Effector memory CD4-positive, alpha-beta T cell (primary cell): Measurements from ENCODE around the gene TLK1.

Experiments used
- DNase-seq, 3 donors: peaks; one replicate each; pipeline ENCODE4 v3.0.0-alpha.2; 2020
- H3K27ac ChIP-seq: 2 replicates; pipeline ENCODE4 v1.7.0; 2013; ENCODE audit warnings: mild to moderate bottlenecking, low read length, moderate library complexity; ENCODE audit not compliant: insufficient read depth, poor library complexity, severe bottlenecking
- H3K27me3 ChIP-seq: replicated peaks from 2 replicates; pipeline ENCODE4 v1.7.0; 2013; ENCODE audit warnings: mild to moderate bottlenecking, low read length; ENCODE audit not compliant: insufficient read depth, control insufficient read depth, poor library complexity, severe bottlenecking
- H3K36me3 ChIP-seq: 2 replicates; pipeline ENCODE4 v1.7.0; 2013; ENCODE audit warnings: mild to moderate bottlenecking, low read length, moderate library complexity; ENCODE audit not compliant: control insufficient read depth, insufficient read depth
- H3K4me1 ChIP-seq: 2 replicates; pipeline ENCODE4 v1.7.0; 2013; ENCODE audit warnings: low read length, mild to moderate bottlenecking; ENCODE audit not compliant: control insufficient read depth, insufficient read depth, poor library complexity, severe bottlenecking
- H3K4me3 ChIP-seq: 2 replicates; pipeline ENCODE4 v1.7.0; 2013; ENCODE audit warnings: low read length, low read depth, mild to moderate bottlenecking; ENCODE audit not compliant: insufficient read depth, poor library complexity, severe bottlenecking
- H3K9me3 ChIP-seq: 2 replicates; pipeline ENCODE4 v1.7.0; 2013; ENCODE audit warnings: mild to moderate bottlenecking, low read length, moderate library complexity; ENCODE audit not compliant: control insufficient read depth

The TLK1 gene

DNA sequence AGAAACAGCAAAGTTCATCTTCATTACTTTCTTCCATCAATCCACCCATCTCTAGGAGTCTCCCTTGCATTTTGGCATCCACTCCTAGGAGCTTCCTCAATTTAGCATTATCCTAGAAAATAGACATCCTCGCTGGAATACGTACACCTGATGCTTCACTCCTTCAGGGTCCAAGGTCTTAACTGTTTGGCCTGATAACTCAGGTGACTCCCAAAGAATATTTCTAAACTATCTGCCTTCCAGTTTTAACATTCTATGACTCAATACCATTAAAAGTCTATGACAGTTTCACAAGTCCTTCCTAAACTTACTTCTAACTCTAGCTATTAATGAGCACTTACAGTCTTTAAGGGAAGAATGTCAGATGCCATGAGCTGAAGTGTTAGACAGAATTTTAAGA is 26.5 kb upstream of the TLK1 start:
- Histone ChIP-seq H3K9me3 (no peaks in the 10 kb centered on the region), H3K36me3 (no peaks in the 10 kb centered on the region), H3K27me3 (no peaks in the 10 kb centered on the region), H3K27ac (no peak overlapping the region), H3K4me3 (no peak overlapping the region), H3K4me1 (no peaks in the 10 kb centered on the region)
- DNase-seq: no peak

- Histone ChIP-seq H3K27ac (no peak overlapping the region), H3K36me3 (no peaks in the 10 kb centered on the region), H3K4me3 (no peak overlapping the region)
Measured at GRCh38 chr2:171185941-171186340, 25.2 kb upstream of the TLK1 start.

GRCh38 chr2:171185165-171185818 is 24.6 kb upstream of the TLK1 start:
- no peak for DNase-seq
- H3K27me3 ChIP-seq: no peaks in the 10 kb centered on the region
- no peak overlapping the region for H3K4me3 ChIP-seq
- H3K36me3 ChIP-seq: no peaks in the 10 kb centered on the region
- no peaks in the 10 kb centered on the region for H3K4me1 ChIP-seq
- H3K9me3 ChIP-seq: no peaks in the 10 kb centered on the region
- no peak overlapping the region for H3K27ac ChIP-seq

More at GRCh38 chr2:171185941-171186340, 25.2 kb upstream of the TLK1 start:
- no peaks in the 10 kb centered on the region for H3K4me1 ChIP-seq
- DNase-seq: no peak
- no peaks in the 10 kb centered on the region for H3K27me3 ChIP-seq
- no peaks in the 10 kb centered on the region for H3K9me3 ChIP-seq

- H3K9me3 ChIP-seq: no peaks in the 10 kb centered on the region
- H3K27me3 ChIP-seq: no peaks in the 10 kb centered on the region
- H3K36me3 ChIP-seq: no peaks in the 10 kb centered on the region
- no peak overlapping the region for H3K27ac ChIP-seq
- no peaks in the 10 kb centered on the region for H3K4me1 ChIP-seq
- no peak overlapping the region for H3K4me3 ChIP-seq
- no peak for DNase-seq
Measured at GRCh38 chr2:171181064-171182049, 20.7 kb upstream of the TLK1 start.

- Histone ChIP-seq H3K4me3 (no peak overlapping the region), H3K27ac (no peak overlapping the region), H3K9me3 (no peaks in the 10 kb centered on the region), H3K27me3 (no peaks in the 10 kb centered on the region), H3K36me3 (no peaks in the 10 kb centered on the region), H3K4me1 (no peaks in the 10 kb centered on the region)
- DNase-seq: no peak
Measured at GRCh38 chr2:171180229-171180930, 19.7 kb upstream of the TLK1 start.

- Histone ChIP-seq H3K27me3 (no peaks in the 10 kb centered on the region), H3K4me1 (no peaks in the 10 kb centered on the region), H3K27ac (no peak overlapping the region), H3K9me3 (no peaks in the 10 kb centered on the region), H3K36me3 (no peaks in the 10 kb centered on the region), H3K4me3 (no peak overlapping the region)
- DNase-seq: no peak
Measured at GRCh38 chr2:171178993-171179392, 18.3 kb upstream of the TLK1 start.

DNA sequence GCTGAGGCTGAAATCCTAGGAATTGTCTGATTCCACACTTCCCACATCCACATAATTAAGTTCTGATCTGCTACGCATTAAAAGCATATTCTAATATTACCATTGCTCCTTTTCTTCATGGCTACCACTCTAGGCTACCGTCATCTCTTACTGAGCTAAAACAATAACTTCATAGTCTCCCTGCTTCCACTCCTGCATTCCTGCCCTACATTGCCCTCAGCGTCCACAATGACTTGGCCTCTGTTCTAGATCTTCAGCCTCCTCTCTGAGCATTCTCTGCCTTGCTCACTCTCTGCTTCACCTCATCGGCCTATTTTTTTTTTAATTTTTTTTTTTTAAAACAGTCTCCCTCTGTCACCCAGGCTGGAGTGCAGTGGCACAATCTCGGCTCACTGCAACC is 15.8 kb upstream of the TLK1 start:
- no peaks in the 10 kb centered on the region for H3K36me3 ChIP-seq
- no peak for DNase-seq
- no peaks in the 10 kb centered on the region for H3K9me3 ChIP-seq
- H3K27me3 ChIP-seq: no peaks in the 10 kb centered on the region
- H3K27ac ChIP-seq: no peak overlapping the region
- H3K4me1 ChIP-seq: no peaks in the 10 kb centered on the region
- no peak overlapping the region for H3K4me3 ChIP-seq

DNA sequence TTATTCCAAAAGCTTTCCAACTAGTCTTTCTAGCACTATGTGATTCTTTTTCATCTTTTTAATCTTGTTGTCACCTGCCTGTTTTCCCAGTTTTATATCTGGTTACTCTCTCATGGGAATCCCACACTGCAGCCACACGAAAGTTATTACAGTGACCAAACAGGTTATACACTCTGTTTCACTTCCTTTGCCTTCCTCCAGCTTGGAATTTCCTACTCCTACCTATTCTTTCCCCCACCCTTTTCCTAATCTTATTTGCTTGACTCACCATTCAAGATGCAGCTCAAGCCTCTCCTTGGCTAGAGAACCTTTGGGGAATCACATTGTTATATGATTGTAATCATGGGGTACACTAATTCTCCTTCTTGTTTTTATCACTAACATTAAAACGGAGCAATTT is 13.4 kb upstream of the TLK1 start:
- Histone ChIP-seq H3K4me1 (no peaks in the 10 kb centered on the region), H3K9me3 (no peaks in the 10 kb centered on the region), H3K36me3 (no peaks in the 10 kb centered on the region), H3K27ac (no peak overlapping the region), H3K4me3 (no peak overlapping the region), H3K27me3 (no peaks in the 10 kb centered on the region)
- no peak for DNase-seq

GRCh38 chr2:171173087-171173486 is 12.4 kb upstream of the TLK1 start:
- Histone ChIP-seq H3K36me3 (no peaks in the 10 kb centered on the region), H3K4me3 (no peak overlapping the region), H3K27ac (no peak overlapping the region), H3K9me3 (no peaks in the 10 kb centered on the region), H3K27me3 (no peaks in the 10 kb centered on the region), H3K4me1 (no peaks in the 10 kb centered on the region)
- DNase-seq: no peak

- DNase-seq: no peak
- Histone ChIP-seq H3K9me3 (no peaks in the 10 kb centered on the region), H3K27me3 (no peaks in the 10 kb centered on the region)
Measured at GRCh38 chr2:171171808-171172207, 11.1 kb upstream of the TLK1 start.

More at GRCh38 chr2:171171808-171172207, 11.1 kb upstream of the TLK1 start:
- no peak overlapping the region for H3K4me3 ChIP-seq
- no peaks in the 10 kb centered on the region for H3K4me1 ChIP-seq
- H3K27ac ChIP-seq: no peak overlapping the region
- H3K36me3 ChIP-seq: no peaks in the 10 kb centered on the region
